WTC11 (cell line): ENCODE results near the gene CYB561D2. TPM values are rescaled to one million over a fixed set of nuclear protein-coding genes. Genes with fewer than 3 reads are reported as not detected.

Source experiments
- CREM ChIP-seq: sonication (generic); formaldehyde crosslinking; IDR thresholded peaks from 2 replicates; pipeline ENCODE4 v1.8.1; 2022; ENCODE audit warnings: mild to moderate bottlenecking, missing genetic modification reagents, moderate library complexity
- JUN ChIP-seq: sonication (generic); formaldehyde crosslinking; IDR thresholded peaks from 2 replicates; pipeline ENCODE4 v1.8.0; 2023; ENCODE audit warnings: mild to moderate bottlenecking, missing genetic modification reagents
- KAT7 ChIP-seq: sonication (generic); formaldehyde crosslinking; IDR thresholded peaks from 2 replicates; pipeline ENCODE4 v1.8.1; 2023; ENCODE audit warnings: missing genetic modification reagents, mild to moderate bottlenecking, borderline replicate concordance
- NFE2L1 ChIP-seq: sonication (generic); formaldehyde crosslinking; IDR thresholded peaks from 2 replicates; pipeline ENCODE4 v1.8.1; 2023; ENCODE audit warnings: missing genetic modification reagents
- NR3C1 ChIP-seq: sonication (generic); formaldehyde crosslinking; conservative IDR thresholded peaks from 2 replicates; pipeline ENCODE4 v1.8.1; 2023; ENCODE audit warnings: low read depth, mild to moderate bottlenecking, missing genetic modification reagents
- RELA ChIP-seq: sonication (generic); formaldehyde crosslinking; IDR thresholded peaks from 2 replicates; pipeline ENCODE4 v1.8.1; 2022; ENCODE audit warnings: missing genetic modification reagents, mild to moderate bottlenecking, borderline replicate concordance
- RORB ChIP-seq: fragments of 250-450 bp; sonication (Bioruptor Pico); IDR thresholded peaks from 2 replicates; pipeline ENCODE4 v1.9.0; 2021; ENCODE audit warnings: mild to moderate bottlenecking
- SMAD4 ChIP-seq: sonication (generic); formaldehyde crosslinking; IDR thresholded peaks from 2 replicates; pipeline ENCODE4 v1.8.0; 2022; ENCODE audit warnings: mild to moderate bottlenecking, missing genetic modification reagents
- SOX15 ChIP-seq: fragments of 250-450 bp; sonication (Bioruptor Pico); IDR thresholded peaks from 2 replicates; pipeline ENCODE4 v1.9.0; 2021; ENCODE audit warnings: mild to moderate bottlenecking
- SP1 ChIP-seq: sonication (generic); formaldehyde crosslinking; conservative IDR thresholded peaks from 2 replicates; pipeline ENCODE4 v1.8.1; 2022; ENCODE audit warnings: missing genetic modification reagents
- TCF7 ChIP-seq: sonication (generic); formaldehyde crosslinking; IDR thresholded peaks from 2 replicates; pipeline ENCODE4 v1.8.0; 2022; ENCODE audit warnings: mild to moderate bottlenecking, low read depth, missing genetic modification reagents, moderate library complexity
- ZNF121 ChIP-seq: sonication (generic); formaldehyde crosslinking; IDR thresholded peaks from 2 replicates; pipeline ENCODE4 v1.8.0; 2023; ENCODE audit warnings: missing genetic modification reagents
- ZNF396 ChIP-seq: fragments of 250-450 bp; sonication (Bioruptor Pico); IDR thresholded peaks from 2 replicates; pipeline ENCODE4 v1.8.0; 2021; ENCODE audit warnings: mild to moderate bottlenecking, moderate library complexity, borderline replicate concordance
- total RNA-seq: library from RNA; stranded (reverse); gene quantifications from 3 replicates; pipeline ENCODE4 v1.2.3, GENCODE V29; 2021
- TF ChIP-seq, protein P1 (sequence below): sonication (generic); formaldehyde crosslinking; IDR thresholded peaks from 2 replicates; pipeline ENCODE4 v1.8.1; 2023; ENCODE audit warnings: mild to moderate bottlenecking, missing genetic modification reagents, borderline replicate concordance
- TF ChIP-seq, protein P2 (sequence below): sonication (generic); formaldehyde crosslinking; IDR thresholded peaks from 2 replicates; pipeline ENCODE4 v1.8.1; 2022; ENCODE audit warnings: mild to moderate bottlenecking, moderate library complexity, missing genetic modification reagents
- TF ChIP-seq, protein P3 (sequence below): sonication (generic); formaldehyde crosslinking; IDR thresholded peaks from 2 replicates; pipeline ENCODE4 v1.8.0; 2022; ENCODE audit warnings: mild to moderate bottlenecking, missing genetic modification reagents
- TF ChIP-seq, protein P4 (sequence below): fragments of 250-450 bp; sonication (Bioruptor Pico); IDR thresholded peaks from 2 replicates; pipeline ENCODE4 v1.9.0; 2021; ENCODE audit warnings: mild to moderate bottlenecking
- TF ChIP-seq, protein P5 (sequence below): sonication (generic); formaldehyde crosslinking; conservative IDR thresholded peaks from 2 replicates; pipeline ENCODE4 v1.8.1; 2023; ENCODE audit warnings: mild to moderate bottlenecking, low read depth, missing genetic modification reagents, moderate library complexity
- TF ChIP-seq, protein P6 (sequence below): fragments of 250-450 bp; sonication (Bioruptor Pico); IDR thresholded peaks from 2 replicates; pipeline ENCODE4 v2.1.2; 2022; ENCODE audit warnings: mild to moderate bottlenecking, moderate library complexity
- TF ChIP-seq, protein P7 (sequence below): sonication (generic); formaldehyde crosslinking; IDR thresholded peaks from 2 replicates; pipeline ENCODE4 v1.8.0; 2022; ENCODE audit warnings: mild to moderate bottlenecking, missing genetic modification reagents
- TF ChIP-seq, protein P8 (sequence below): sonication (generic); formaldehyde crosslinking; IDR thresholded peaks from 2 replicates; pipeline ENCODE4 v1.8.0; 2022; ENCODE audit warnings: mild to moderate bottlenecking, missing genetic modification reagents
- TF ChIP-seq, protein P9 (sequence below): sonication (generic); formaldehyde crosslinking; IDR thresholded peaks from 2 replicates; pipeline ENCODE4 v1.8.1; 2023; ENCODE audit warnings: mild to moderate bottlenecking, missing genetic modification reagents, moderate library complexity

Gene CYB561D2
- total RNA-seq, 1 experiment from 2014 or later = 9.8 TPM

DNA sequence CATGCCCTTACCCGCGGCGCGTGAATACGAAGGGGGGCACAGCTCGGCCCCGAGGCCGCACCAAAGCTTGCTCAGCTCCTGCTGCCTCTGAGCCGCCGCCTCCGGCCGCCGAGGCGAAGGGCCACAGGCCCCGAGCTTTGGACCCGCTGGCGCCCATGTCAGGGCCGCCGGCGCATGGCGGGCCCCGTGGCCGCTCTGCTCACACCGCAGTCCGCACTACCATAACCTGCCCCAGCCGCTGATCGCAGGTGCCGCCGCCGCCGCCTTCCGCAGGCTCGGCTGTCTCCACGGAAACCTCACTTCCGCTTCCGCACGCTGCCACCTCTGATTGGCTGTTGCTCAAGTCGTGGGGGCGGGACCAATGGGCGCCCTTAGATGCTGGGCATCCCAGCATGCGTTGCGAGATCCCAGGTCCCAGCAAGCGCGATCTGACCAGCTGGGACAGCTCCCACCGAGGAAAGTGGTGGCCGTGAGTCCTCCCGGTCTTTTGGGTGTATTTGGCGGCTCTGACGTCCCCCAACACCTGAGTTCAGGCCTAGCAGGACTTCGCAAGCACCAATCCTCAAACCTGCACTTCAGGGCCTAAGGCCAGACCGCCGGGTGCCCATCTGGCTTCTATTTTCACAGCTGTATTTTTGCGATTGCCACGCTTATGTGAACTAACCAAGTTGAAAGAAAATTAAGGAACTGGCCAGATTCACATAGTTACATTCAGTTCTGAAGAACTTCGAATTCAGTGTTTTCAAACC is 22.5 kb upstream of the CYB561D2 start, which contains the start of gene TUSC2 (continued):
- TF ChIP-seq TCF7 (CRISPR knock-in tag) (no peak), RORB (CRISPR knock-in tag) (no peak), NR3C1 (0 out of 2 replicates have a peak, but pooled peaks have one; percentile 81), KAT7 (no peak), NFE2L1 (CRISPR knock-in tag) (no peak), RELA (CRISPR knock-in tag) (no peak), ZNF121 (peak; percentile 67), SP1 (CRISPR knock-in tag) (peak; percentile 74), ZNF396 (CRISPR knock-in tag) (no peak), SOX15 (CRISPR knock-in tag) (no peak), CREM (CRISPR knock-in tag) (peak; percentile 89; the same call in 1 of the 2 replicates), JUN (CRISPR knock-in tag) (no peak), SMAD4 (CRISPR knock-in tag) (no peak)
- TF ChIP-seq, protein P1, sequence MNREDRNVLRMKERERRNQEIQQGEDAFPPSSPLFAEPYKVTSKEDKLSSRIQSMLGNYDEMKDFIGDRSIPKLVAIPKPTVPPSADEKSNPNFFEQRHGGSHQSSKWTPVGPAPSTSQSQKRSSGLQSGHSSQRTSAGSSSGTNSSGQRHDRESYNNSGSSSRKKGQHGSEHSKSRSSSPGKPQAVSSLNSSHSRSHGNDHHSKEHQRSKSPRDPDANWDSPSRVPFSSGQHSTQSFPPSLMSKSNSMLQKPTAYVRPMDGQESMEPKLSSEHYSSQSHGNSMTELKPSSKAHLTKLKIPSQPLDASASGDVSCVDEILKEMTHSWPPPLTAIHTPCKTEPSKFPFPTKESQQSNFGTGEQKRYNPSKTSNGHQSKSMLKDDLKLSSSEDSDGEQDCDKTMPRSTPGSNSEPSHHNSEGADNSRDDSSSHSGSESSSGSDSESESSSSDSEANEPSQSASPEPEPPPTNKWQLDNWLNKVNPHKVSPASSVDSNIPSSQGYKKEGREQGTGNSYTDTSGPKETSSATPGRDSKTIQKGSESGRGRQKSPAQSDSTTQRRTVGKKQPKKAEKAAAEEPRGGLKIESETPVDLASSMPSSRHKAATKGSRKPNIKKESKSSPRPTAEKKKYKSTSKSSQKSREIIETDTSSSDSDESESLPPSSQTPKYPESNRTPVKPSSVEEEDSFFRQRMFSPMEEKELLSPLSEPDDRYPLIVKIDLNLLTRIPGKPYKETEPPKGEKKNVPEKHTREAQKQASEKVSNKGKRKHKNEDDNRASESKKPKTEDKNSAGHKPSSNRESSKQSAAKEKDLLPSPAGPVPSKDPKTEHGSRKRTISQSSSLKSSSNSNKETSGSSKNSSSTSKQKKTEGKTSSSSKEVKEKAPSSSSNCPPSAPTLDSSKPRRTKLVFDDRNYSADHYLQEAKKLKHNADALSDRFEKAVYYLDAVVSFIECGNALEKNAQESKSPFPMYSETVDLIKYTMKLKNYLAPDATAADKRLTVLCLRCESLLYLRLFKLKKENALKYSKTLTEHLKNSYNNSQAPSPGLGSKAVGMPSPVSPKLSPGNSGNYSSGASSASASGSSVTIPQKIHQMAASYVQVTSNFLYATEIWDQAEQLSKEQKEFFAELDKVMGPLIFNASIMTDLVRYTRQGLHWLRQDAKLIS (CRISPR knock-in tag) = no peak
- TF ChIP-seq, protein P2, sequence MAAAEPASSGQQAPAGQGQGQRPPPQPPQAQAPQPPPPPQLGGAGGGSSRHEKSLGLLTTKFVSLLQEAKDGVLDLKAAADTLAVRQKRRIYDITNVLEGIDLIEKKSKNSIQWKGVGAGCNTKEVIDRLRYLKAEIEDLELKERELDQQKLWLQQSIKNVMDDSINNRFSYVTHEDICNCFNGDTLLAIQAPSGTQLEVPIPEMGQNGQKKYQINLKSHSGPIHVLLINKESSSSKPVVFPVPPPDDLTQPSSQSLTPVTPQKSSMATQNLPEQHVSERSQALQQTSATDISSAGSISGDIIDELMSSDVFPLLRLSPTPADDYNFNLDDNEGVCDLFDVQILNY (CRISPR knock-in tag) = 0 out of 2 replicates have a peak, but pooled peaks have one; percentile 49
- TF ChIP-seq, protein P3, sequence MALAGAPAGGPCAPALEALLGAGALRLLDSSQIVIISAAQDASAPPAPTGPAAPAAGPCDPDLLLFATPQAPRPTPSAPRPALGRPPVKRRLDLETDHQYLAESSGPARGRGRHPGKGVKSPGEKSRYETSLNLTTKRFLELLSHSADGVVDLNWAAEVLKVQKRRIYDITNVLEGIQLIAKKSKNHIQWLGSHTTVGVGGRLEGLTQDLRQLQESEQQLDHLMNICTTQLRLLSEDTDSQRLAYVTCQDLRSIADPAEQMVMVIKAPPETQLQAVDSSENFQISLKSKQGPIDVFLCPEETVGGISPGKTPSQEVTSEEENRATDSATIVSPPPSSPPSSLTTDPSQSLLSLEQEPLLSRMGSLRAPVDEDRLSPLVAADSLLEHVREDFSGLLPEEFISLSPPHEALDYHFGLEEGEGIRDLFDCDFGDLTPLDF (CRISPR knock-in tag) = 0 out of 2 replicates have a peak, but pooled peaks have one; percentile 1
- TF ChIP-seq, protein P4, sequence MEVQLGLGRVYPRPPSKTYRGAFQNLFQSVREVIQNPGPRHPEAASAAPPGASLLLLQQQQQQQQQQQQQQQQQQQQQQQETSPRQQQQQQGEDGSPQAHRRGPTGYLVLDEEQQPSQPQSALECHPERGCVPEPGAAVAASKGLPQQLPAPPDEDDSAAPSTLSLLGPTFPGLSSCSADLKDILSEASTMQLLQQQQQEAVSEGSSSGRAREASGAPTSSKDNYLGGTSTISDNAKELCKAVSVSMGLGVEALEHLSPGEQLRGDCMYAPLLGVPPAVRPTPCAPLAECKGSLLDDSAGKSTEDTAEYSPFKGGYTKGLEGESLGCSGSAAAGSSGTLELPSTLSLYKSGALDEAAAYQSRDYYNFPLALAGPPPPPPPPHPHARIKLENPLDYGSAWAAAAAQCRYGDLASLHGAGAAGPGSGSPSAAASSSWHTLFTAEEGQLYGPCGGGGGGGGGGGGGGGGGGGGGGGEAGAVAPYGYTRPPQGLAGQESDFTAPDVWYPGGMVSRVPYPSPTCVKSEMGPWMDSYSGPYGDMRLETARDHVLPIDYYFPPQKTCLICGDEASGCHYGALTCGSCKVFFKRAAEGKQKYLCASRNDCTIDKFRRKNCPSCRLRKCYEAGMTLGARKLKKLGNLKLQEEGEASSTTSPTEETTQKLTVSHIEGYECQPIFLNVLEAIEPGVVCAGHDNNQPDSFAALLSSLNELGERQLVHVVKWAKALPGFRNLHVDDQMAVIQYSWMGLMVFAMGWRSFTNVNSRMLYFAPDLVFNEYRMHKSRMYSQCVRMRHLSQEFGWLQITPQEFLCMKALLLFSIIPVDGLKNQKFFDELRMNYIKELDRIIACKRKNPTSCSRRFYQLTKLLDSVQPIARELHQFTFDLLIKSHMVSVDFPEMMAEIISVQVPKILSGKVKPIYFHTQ (CRISPR knock-in tag) = no peak
- TF ChIP-seq, protein P5, sequence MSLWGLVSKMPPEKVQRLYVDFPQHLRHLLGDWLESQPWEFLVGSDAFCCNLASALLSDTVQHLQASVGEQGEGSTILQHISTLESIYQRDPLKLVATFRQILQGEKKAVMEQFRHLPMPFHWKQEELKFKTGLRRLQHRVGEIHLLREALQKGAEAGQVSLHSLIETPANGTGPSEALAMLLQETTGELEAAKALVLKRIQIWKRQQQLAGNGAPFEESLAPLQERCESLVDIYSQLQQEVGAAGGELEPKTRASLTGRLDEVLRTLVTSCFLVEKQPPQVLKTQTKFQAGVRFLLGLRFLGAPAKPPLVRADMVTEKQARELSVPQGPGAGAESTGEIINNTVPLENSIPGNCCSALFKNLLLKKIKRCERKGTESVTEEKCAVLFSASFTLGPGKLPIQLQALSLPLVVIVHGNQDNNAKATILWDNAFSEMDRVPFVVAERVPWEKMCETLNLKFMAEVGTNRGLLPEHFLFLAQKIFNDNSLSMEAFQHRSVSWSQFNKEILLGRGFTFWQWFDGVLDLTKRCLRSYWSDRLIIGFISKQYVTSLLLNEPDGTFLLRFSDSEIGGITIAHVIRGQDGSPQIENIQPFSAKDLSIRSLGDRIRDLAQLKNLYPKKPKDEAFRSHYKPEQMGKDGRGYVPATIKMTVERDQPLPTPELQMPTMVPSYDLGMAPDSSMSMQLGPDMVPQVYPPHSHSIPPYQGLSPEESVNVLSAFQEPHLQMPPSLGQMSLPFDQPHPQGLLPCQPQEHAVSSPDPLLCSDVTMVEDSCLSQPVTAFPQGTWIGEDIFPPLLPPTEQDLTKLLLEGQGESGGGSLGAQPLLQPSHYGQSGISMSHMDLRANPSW (CRISPR knock-in tag) = peak; percentile 63; the same call in 1 of the 2 replicates
- TF ChIP-seq, protein P6, sequence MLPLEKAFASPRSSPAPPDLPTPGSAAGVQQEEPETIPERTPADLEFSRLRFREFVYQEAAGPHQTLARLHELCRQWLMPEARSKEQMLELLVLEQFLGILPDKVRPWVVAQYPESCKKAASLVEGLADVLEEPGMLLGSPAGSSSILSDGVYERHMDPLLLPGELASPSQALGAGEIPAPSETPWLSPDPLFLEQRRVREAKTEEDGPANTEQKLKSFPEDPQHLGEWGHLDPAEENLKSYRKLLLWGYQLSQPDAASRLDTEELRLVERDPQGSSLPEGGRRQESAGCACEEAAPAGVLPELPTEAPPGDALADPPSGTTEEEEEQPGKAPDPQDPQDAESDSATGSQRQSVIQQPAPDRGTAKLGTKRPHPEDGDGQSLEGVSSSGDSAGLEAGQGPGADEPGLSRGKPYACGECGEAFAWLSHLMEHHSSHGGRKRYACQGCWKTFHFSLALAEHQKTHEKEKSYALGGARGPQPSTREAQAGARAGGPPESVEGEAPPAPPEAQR (CRISPR knock-in tag) = no peak
- TF ChIP-seq, protein P7, sequence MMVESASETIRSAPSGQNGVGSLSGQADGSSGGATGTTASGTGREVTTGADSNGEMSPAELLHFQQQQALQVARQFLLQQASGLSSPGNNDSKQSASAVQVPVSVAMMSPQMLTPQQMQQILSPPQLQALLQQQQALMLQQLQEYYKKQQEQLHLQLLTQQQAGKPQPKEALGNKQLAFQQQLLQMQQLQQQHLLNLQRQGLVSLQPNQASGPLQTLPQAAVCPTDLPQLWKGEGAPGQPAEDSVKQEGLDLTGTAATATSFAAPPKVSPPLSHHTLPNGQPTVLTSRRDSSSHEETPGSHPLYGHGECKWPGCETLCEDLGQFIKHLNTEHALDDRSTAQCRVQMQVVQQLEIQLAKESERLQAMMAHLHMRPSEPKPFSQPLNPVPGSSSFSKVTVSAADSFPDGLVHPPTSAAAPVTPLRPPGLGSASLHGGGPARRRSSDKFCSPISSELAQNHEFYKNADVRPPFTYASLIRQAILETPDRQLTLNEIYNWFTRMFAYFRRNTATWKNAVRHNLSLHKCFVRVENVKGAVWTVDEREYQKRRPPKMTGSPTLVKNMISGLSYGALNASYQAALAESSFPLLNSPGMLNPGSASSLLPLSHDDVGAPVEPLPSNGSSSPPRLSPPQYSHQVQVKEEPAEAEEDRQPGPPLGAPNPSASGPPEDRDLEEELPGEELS (CRISPR knock-in tag) = 0 out of 2 replicates have a peak, but pooled peaks have one; percentile 21
- TF ChIP-seq, protein P8, sequence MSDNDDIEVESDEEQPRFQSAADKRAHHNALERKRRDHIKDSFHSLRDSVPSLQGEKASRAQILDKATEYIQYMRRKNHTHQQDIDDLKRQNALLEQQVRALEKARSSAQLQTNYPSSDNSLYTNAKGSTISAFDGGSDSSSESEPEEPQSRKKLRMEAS (CRISPR knock-in tag) = 0 out of 2 replicates have a peak, but pooled peaks have one; percentile 15
- TF ChIP-seq, protein P9, sequence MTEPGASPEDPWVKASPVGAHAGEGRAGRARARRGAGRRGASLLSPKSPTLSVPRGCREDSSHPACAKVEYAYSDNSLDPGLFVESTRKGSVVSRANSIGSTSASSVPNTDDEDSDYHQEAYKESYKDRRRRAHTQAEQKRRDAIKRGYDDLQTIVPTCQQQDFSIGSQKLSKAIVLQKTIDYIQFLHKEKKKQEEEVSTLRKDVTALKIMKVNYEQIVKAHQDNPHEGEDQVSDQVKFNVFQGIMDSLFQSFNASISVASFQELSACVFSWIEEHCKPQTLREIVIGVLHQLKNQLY (CRISPR knock-in tag) = 0 out of 2 replicates have a peak, but pooled peaks have one; percentile 16
